Astrocyte of the hippocampus (primary cell): ENCODE data around the gene TMEM214.
"Not testable (repeated sequence)": the region's sequence is repeated elsewhere in the genome, so short reads cannot be mapped to it uniquely, and the experiment has no call there.

ENCODE experiments used
- DNase-seq: peaks from one replicate; pipeline ENCODE4 v3.0.0; 2011; ENCODE audit warnings: low read depth, low spot score

Gene TMEM214

DNA sequence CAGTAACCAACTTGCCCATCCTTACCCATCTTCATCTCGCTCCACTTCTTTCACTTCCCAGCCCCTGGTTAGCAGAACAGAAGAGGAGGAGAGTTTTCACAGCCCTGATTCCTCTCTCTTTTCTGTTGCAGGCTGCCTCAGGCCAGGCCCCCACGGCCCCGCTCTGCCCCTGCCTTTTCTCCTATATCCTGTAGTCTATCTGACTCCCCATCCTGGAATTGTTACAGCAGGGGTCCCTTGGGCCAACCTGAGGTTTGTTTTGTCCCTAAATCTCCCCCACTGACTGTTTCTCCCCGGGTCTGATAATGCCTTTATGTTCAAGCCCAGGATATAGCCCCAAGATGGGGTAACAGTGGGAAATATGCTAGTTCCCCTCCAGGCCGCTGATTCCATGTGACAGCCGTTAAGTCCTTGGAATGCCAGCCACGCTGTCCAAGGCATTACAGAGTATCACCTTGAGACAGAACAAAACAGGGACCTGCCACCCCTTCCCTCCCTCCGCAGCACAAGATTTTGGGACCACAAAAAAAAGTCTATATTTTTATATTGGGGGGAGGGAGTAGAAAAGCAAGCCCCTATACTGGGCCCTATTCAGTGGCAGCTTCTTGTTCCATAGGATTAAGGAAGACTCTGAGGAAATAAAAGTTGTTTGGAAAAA, 37.3 kb downstream of the TMEM214 start:
- no peak for DNase-seq

DNA sequence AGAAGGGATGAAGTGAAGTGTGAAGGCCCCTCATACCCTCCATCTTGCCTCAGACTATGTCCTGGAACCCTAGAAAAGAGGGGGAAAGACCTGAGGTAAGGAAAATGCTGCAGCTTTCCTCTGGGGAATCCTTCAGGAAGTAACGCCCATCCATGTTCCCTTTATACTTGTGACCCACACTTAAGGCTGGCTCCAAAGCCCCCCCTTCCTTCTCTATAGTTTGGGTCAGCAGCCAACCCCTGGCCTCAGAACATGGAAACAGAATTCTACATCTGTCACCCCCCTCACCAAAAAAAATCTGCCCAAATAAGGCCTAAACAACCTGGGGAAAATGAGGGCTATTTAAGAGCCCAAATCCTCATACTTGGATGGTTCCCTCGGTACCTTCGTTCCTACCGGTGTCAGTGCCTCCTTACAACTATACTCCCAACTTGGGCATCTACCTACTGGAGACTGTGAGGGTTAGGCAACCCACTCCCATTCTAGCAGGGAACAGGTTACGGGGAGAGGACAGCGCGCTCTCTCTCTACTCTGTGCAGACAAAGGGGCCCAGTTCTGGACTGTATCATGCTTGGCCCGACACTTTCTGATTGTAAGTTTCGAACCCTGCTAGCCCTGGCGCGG, 38.0 kb downstream of the TMEM214 start:
- DNase-seq, result no peak

DNA sequence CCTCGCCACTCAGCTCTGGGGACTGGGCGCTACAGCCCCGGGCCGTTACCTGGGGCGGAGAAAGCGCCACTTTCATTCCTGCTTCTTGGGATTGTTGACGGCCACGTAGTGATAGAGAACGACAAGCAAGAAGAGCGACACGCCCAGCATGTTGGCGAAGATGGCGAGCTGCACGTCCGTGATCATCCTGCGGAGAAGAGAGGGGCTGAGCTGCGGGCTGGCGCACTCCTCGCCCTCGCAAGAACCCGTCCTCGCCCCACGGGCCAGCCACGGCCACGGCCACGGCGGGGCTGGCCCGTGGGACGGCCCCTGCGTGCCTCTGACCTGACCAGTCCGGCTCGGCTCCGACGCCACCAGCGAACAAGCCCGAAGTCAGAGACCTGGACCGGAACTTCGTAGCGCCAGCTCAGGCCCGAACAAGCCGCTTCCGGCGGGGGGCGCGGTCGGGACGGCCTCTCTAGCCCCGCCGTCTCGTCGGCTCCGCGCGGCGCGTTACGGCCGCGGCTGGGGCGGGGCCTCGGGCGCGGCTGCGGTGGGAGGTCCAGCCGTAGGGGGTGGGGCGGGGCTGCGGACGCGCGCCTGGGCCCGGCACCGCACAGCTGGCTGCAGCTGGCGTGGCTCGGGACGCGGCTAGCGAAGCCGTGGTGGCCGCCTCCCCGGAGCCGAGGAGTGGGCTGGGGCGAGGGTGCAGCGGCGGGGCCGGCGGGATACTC, 38.7 kb downstream of the TMEM214 start, which contains the start of gene OST4:
Gene OST4, minus strand, starts transcription at position 378 of the 713 bp plus-strand sequence.
- peak; percentile 98 for DNase-seq

DNA sequence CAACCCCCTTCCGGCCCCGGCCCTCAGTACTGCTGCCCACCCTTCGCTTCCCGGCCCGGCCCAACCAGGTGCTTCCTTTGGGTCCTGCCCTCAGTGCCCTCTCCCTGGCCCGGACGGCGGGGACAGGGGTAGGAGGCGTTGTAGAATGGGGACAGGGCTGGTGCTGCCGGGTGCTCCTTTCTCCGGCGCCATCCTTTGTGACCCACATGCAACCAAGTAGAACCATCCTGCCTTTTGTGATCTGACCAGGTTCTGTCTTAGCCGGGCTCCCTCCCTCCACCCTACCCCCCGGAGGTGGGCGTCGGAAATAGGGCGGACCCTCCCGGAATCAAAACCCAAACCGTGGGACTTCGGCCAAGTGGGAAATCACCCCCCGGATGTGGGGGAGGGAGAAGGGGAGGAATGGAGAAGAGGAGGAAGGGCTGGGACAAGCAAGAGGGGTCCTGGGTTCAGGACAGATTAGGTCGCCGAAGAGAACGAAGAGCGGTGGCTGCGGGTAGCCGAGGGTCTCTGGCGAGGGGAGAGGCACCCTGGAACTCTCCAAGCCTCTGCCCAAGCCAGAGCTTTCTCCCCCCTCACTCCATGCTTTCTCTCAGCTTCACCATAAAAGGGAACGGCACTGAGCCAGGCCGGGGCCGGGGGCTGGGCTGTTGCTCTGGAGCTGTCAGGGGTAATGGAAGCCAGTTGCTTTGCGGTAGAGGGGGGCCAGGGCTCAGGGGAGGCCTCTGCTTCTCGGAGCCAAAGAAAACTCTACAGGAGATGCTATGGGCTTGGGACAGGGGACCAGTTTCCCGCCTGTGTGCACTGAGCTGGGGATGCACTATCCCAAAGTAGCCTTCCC, 39.4 kb downstream of the TMEM214 start:
- DNase-seq, result peak; percentile 93

DNA sequence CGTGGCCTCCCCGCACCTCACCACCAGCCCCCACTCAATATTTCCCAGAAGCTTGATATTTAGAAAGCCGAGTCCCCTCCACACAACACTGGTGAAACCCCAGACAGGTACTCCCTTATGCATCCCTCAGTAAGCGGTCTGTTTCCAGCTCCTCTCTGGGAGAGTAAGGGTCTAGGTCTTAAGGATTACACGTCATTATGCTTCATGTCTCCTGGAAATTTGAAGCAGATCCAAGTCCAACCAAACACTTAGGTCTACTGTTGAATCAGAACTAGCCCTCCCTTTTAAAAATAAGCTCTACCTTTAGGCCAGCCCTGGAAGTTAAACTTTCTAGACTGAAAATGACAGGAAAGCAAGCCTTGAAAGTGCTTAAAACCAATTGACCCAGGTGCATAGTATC, 40.2 kb downstream of the TMEM214 start:
- DNase-seq, result peak; percentile 67

DNA sequence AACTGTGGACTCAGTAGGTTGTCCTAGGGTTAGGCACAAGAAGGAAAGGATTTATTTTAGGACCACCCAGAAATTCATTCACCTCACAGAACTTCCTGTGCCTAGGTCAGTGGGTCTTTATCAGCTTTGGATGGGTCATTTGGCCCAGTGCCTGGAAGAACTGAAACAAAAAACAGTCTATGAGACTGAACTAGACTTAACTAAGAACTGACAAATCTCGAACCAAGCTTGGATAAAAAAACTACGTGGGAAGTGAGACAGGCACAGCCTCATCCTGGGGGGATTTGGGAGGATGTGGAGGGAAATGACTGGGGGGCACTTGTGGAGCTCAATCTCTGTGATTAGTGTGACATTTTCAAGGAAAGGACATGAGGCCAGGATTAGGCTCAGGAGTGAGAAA, 41.0 kb downstream of the TMEM214 start:
- DNase-seq, result no peak

DNA sequence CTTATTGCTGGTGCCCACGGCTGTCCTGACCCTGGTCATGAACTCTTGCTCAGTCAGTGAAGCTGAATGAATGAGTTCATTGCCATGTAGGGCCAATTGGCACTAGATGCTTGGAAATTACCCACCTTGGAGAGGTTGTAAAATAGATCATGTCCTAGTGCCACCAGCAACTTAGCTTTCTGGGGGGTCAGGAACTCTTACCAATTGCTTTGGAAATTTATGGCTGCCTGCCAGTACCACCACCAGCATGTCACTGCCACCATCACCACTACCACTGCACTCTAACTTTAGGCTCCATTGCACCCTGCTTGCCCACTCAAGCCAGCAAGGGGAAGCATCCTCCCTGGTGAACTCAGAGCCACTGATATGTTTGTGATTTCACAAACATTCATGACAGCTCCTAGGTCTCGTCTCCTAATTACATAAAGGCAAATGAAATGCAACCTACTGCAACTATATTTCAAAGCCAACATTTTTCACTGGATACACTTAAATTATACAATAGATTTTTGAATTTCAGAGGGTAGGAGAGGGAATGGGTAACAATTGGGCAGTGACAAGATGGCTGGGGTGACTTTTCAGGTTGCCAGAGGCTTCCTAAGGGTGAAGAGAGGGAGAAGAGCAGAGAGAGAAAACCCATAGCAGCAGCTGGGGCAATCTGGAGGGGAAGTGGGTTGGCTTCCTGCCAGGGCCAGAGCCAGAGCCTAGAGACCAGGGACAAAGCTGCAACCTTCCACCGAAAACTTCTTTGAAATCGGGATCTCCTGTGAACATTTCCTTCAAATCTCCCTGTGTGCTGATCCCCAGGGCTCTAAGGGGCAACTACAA, 42.2 kb downstream of the TMEM214 start:
- DNase-seq, result peak; percentile 19

DNA sequence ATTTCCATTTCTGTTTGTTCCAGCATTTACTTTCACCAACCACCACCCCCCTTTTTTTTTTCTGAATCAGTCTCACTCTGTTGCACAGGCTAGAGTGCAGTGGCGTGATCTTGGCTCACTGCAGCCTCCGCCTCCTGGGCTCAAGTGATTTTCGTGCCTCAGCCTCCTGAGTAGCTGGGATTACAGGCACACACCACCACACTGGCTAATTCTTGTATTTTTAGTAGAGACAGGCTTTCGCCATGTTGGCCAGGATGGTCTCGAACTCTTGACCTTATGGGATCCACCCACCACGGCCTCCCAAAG, 42.8 kb downstream of the TMEM214 start:
- not testable (repeated sequence) for DNase-seq

DNA sequence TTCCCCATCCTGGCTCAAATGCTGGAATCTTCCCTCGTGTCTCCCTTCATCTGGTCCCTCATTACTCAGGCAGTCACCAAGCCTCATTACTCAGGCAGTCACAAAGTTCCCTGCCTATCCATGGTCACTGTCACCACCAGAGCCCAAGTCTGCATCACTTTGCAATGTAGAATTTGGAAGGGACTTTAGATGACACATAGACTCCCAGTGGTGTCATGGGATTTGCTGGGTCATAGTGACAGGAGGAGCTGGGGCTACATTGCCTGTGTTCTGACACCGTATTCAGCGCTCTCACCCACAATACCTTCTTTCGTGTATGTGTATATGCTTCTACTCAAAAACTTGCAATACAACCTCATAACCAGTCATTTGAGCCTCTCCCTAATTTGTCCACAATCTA, 43.6 kb downstream of the TMEM214 start:
- DNase-seq, result no peak

DNA sequence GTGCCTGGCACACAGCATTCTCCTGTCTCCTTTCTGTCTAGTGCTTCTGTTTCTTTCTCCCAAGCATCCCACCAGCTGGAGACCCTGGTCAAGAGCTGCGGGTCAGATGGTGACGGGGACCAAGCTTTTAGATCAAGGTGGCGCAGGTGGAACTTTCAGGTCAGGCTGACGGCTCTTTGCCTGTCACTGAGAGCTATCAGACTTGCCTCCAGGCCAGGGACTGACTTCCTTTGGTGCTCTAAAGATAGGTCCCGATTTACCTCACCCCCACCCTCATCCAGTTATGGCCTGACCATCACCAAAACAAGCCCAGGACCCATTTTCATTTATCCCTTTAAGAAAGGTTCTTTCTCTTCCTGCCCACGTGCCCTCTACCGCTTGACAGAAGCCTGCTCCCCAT, 44.5 kb downstream of the TMEM214 start:
- DNase-seq, result no peak

DNA sequence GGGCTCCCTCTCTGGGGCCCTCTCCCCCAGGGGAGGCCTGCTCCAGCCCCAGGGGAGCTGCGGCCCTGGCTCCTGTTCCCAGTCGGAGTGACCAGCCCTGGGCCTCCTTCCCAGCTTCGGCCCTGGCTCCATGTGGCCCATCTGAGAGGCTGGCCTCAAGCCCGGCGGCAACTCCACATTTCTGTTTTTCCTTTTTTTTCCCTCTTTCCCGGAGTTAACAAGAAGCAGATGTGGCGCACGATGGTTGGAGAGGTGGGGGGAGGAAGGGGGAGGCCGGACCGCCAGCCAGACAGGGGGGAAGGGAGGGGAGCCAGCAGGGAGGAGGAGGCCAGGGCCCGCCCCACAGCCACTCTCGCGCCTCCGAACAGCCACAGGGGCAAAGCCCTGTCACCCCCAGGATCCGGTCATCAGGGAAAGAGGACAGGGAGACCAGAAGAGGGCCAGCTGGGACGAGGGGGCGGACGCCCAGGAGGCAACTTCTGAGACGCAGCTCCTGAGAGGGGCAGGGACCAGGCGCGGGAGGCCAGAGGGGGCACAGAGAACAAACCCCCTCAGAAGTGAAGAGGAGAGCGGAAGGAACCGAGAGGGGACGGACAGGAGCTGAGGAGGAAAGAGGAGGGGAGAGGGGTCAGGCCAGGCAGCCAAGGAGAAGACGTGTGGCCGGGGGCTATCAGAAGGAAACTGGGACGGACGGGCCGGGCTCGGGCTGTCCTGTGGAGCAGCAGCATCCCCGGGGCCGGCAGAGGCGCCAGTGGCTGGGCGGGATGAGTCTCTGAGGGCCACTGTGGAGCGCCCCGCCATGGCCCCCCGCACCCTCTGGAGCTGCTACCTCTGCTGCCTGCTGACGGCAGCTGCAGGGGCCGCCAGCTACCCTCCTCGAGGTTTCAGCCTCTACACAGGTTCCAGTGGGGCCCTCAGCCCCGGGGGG, 45.8 kb downstream of the TMEM214 start, which contains the start of gene EMILIN1:
Gene EMILIN1, plus strand, starts transcription at position 349 of the 928 bp plus-strand sequence. Its CDS starts 451 bp downstream, at position 800.
- DNase-seq, result peak; percentile 92

DNA sequence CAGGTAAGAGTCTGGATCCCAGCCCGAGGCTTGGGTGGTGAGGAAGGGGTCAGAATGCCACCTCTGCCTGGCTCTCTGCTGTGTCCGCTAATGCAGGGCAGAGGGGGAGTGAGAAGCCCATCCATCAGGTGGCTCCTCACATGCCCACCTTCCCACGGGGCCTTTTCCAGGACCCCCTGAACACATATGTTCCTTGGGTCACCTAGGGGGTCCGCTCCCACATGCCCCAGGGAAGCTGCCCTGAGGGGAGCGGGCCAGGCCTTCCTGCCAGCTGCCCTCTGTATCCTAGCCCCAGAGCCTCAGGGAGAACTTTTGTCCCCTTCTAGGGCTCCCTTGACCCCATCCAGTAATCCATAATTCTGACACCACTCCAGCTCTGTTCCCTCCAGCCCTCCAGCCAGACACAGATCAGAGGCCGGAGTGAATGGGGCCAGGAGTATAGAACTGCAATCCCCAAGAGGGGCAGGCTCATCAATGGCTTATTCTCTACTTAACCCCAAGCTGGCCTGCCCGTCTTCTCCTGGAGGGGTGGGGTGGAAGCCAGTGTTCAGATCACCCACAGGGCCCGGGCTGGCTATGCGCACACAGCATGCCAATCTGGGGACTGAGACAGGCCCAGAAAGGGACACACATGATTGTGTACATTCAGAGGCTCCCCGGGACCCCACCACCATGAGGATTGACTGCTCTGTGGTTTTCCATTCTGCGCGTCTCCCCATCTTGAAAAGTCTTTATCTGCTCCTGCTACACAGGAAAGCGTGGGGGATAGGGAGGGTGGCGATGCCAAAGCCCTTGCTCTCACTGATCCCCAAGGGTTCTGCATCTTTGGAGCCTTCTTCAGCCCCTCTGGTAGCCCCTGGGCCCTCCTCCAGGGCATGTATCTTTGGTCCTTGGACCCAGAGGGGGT, 46.7 kb downstream of the TMEM214 start:
- DNase-seq, result no peak

DNA sequence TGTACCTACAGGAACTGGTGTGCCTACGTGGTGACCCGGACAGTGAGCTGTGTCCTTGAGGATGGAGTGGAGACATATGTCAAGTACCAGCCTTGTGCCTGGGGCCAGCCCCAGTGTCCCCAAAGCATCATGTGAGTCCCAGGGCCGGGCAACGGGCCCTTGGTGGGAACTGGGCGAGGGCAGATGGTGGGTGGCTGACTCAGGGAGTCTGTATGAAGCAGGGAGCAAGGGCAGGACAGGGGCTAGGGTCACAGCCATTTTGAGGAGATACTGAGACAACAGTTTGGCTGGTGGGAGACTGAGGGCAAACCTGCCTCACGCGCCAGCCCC, 47.3 kb downstream of the TMEM214 start:
- no peak for DNase-seq

DNA sequence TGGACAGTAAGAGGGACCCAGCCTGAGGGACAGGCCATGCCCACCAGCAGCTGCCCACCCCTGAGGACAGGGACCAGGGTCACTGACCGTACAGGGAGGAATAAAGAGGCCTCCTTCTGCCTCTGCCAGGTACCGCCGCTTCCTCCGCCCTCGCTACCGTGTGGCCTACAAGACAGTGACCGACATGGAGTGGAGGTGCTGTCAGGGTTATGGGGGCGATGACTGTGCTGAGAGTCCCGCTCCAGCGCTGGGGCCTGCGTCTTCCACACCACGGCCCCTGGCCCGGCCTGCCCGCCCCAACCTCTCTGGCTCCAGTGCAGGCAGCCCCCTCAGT, 47.8 kb downstream of the TMEM214 start:
- DNase-seq, result no peak

DNA sequence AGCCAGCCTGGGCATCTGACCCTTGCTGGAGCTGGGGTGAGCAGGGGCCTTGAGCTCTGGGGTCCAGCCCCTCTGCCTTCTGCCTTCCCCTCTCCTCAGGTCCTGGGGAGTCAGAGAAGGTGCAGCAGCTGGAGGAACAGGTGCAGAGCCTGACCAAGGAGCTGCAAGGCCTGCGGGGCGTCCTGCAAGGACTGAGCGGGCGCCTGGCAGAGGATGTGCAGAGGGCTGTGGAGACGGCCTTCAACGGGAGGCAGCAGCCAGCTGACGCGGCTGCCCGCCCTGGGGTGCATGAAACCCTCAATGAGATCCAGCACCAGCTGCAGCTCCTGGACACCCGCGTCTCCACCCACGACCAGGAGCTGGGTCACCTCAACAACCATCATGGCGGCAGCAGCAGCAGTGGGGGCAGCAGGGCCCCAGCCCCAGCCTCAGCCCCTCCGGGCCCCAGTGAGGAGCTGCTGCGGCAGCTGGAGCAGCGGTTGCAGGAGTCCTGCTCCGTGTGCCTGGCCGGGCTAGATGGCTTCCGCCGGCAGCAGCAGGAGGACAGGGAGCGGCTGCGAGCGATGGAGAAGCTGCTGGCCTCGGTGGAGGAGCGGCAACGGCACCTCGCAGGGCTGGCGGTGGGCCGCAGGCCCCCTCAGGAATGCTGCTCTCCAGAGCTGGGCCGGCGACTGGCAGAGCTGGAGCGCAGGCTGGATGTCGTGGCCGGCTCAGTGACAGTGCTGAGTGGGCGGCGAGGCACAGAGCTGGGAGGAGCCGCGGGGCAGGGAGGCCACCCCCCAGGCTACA, 49.4 kb downstream of the TMEM214 start:
- no peak for DNase-seq

DNA sequence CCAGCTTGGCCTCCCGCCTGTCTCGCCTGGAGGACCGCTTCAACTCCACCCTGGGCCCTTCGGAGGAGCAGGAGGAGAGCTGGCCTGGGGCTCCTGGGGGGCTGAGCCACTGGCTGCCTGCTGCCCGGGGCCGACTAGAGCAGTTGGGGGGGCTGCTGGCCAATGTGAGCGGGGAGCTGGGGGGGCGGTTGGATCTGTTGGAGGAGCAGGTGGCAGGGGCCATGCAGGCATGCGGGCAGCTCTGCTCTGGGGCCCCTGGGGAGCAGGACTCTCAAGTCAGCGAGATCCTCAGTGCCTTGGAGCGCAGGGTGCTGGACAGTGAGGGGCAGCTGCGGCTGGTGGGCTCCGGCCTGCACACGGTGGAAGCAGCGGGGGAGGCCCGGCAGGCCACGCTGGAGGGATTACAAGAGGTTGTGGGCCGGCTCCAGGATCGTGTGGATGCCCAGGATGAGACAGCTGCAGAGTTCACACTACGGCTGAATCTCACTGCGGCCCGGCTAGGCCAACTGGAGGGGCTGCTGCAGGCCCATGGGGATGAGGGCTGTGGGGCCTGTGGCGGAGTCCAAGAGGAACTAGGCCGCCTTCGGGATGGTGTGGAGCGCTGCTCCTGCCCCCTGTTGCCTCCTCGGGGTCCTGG, 50.1 kb downstream of the TMEM214 start:
- no peak for DNase-seq

DNA sequence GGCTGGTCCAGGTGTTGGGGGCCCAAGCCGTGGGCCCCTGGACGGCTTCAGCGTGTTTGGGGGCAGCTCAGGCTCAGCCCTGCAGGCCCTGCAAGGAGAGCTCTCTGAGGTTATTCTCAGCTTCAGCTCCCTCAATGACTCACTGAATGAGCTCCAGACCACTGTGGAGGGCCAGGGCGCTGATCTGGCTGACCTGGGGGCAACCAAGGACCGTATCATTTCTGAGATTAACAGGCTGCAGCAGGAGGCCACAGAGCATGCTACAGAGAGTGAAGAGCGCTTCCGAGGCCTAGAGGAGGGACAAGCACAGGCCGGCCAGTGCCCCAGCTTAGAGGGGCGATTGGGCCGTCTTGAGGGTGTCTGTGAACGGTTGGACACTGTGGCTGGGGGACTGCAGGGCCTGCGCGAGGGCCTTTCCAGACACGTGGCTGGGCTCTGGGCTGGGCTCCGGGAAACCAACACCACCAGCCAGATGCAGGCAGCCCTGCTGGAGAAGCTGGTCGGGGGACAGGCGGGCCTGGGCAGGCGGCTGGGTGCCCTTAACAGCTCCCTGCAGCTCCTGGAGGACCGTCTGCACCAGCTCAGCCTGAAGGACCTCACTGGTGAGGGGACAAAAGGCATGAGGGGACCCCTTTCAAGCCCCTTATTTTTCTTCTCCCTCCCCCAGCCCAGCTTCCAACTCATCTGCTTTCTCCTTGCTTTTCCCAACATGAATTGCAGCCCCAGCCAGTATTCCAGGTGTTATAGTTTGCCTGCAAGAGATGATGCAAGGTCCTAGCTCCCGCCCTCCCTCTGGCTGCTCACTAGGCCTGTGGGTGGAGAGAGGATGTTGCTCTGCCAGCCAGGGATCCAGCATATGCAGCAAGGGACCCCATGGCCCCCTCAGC, 50.9 kb downstream of the TMEM214 start:
- DNase-seq, result no peak
